Gastroesophageal sphincter (tissue), 3 donors: ENCODE data around the gene TMEM151A.

ENCODE experiments used
- CTCF ChIP-seq, 4 experiments: fragments of 200-600 bp in 2 of 4; fragments of 450-650 bp in 2 of 4; sonication (generic) in 1 of 4; IDR thresholded peaks; one replicate each; pipeline ENCODE4 v1.5.1; 2017 to 2019; ENCODE audit warnings: antibody characterized with exemption in 4 of 4, mild to moderate bottlenecking in 2 of 4, moderate library complexity in 2 of 4
- POLR2AphosphoS5 ChIP-seq: sonication (generic); formaldehyde crosslinking; IDR thresholded peaks from one replicate; pipeline ENCODE4 v1.6.1; 2017; ENCODE audit warnings: antibody characterized with exemption

- TF ChIP-seq CTCF (IDR thresholded peaks at IDR 0.05) (no peak), POLR2AphosphoS5 (no peak)
These were observed 49.9 kb downstream of the TMEM151A start for GRCh38 chr11:66341502-66342126.
